Astrocyte of the spinal cord (primary cell): ENCODE results near the gene NBL1.

Experiments
- DNase-seq: peaks from one replicate; pipeline ENCODE4 v3.0.0; 2011; ENCODE audit warnings: low read depth, low spot score
- H3K4me3 ChIP-seq: 2 replicates; pipeline ENCODE4 v1.5.1; 2011; ENCODE audit warnings: low read depth, mild to moderate bottlenecking, low read length, moderate library complexity
- in situ Hi-C: cut with HindIII; loops from 2 replicates; pipeline ENCODE4 v1.10.0; 2017; ENCODE audit warnings: low sequenced_read_pairs
- TF ChIP-seq, protein P1 (sequence below): IDR thresholded peaks from 2 replicates; pipeline ENCODE4 v1.5.1; 2012; ENCODE audit warnings: low read depth, mild to moderate bottlenecking, low read length, inconsistent platforms

NBL1 gene

GRCh38 chr1:19665186-19665495, 21.0 kb downstream of the NBL1 start:
- TF ChIP-seq, protein P1, sequence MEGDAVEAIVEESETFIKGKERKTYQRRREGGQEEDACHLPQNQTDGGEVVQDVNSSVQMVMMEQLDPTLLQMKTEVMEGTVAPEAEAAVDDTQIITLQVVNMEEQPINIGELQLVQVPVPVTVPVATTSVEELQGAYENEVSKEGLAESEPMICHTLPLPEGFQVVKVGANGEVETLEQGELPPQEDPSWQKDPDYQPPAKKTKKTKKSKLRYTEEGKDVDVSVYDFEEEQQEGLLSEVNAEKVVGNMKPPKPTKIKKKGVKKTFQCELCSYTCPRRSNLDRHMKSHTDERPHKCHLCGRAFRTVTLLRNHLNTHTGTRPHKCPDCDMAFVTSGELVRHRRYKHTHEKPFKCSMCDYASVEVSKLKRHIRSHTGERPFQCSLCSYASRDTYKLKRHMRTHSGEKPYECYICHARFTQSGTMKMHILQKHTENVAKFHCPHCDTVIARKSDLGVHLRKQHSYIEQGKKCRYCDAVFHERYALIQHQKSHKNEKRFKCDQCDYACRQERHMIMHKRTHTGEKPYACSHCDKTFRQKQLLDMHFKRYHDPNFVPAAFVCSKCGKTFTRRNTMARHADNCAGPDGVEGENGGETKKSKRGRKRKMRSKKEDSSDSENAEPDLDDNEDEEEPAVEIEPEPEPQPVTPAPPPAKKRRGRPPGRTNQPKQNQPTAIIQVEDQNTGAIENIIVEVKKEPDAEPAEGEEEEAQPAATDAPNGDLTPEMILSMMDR, result no peak
- DNase-seq, result no peak
- no peak overlapping the region for H3K4me3 ChIP-seq
- in situ Hi-C loops, result no loop called here

DNA sequence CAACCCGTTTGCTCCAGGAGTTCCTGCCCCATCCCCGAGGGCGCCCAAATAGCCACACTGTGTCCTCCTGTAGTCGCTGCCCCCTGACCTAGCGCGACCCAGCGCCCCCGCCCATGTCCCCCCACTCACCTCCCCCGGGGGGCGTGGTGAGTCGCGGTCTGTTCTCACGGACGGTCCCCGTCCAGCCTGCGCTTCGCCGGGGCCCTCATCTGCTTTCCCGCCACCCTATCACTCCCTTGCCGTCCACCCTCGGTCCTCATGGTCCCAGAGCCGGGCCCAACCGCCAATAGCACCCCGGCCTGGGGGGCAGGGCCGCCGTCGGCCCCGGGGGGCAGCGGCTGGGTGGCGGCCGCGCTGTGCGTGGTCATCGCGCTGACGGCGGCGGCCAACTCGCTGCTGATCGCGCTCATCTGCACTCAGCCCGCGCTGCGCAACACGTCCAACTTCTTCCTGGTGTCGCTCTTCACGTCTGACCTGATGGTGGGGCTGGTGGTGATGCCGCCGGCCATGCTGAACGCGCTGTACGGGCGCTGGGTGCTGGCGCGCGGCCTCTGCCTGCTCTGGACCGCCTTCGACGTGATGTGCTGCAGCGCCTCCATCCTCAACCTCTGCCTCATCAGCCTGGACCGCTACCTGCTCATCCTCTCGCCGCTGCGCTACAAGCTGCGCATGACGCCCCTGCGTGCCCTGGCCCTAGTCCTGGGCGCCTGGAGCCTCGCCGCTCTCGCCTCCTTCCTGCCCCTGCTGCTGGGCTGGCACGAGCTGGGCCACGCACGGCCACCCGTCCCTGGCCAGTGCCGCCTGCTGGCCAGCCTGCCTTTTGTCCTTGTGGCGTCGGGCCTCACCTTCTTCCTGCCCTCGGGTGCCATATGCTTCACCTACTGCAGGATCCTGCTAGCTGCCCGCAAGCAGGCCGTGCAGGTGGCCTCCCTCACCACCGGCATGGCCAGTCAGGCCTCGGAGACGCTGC, 21.7 kb downstream of the NBL1 start:
- no peak for DNase-seq
- in situ Hi-C loops, result no loop called here
- H3K4me3 ChIP-seq, result no peak overlapping the region
- TF ChIP-seq, protein P1, result no peak

DNA sequence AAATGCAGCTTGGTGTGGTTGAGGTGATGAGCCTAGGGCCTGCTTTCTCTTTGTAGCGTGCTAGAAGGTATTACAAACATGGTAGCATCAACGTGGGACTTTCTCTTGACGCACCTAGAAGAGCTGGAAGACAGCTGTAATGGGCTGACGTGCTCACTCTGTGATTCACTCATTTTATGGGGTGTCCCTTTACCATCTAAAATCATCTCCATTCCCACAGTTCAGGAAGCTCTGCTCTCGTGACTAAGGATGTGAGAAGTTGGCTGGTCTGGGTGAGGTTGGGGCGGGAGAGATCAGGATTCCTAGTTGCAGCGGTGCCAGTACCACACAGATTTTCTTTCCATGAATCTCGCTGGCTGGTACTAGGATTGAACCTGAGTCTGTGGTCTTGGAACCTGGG, 24.8 kb downstream of the NBL1 start:
- no peak overlapping the region for H3K4me3 ChIP-seq
- DNase-seq, result no peak
- in situ Hi-C loops, result no loop called here
- TF ChIP-seq, protein P1, result no peak

GRCh38 chr1:19670787-19671186, 26.7 kb downstream of the NBL1 start:
- in situ Hi-C loops, result no loop called here
- H3K4me3 ChIP-seq, result no peak overlapping the region
- TF ChIP-seq, protein P1, result no peak
- no peak for DNase-seq

- TF ChIP-seq, protein P1, result no peak
- in situ Hi-C loops, result no loop called here
Observed at GRCh38 chr1:19672237-19672636, 28.1 kb downstream of the NBL1 start.

GRCh38 chr1:19675797-19676196, 31.7 kb downstream of the NBL1 start:
- TF ChIP-seq, protein P1, result no peak
- no peak overlapping the region for H3K4me3 ChIP-seq
- in situ Hi-C loops, result no loop called here
- no peak for DNase-seq

More at GRCh38 chr1:19672237-19672636, 28.1 kb downstream of the NBL1 start:
- no peak for DNase-seq
- no peak overlapping the region for H3K4me3 ChIP-seq
